ENCODE measurements around the gene MPZL3.

Gene MPZL3

GRCh38 chr11:118215765-118216164, 36.4 kb downstream of the MPZL3 start:
- peak overlapping the region; percentile 2 for H3K4me3 ChIP-seq (ENCODE audit: low read depth, low read length)
- DNase-seq (ENCODE audit: low read depth) = no peak
- TF ChIP-seq CTCF (IDR thresholded peaks at IDR 0.05; ENCODE audit: insufficient read depth, low read depth, low read length, missing control alignments) = no peak

DNA sequence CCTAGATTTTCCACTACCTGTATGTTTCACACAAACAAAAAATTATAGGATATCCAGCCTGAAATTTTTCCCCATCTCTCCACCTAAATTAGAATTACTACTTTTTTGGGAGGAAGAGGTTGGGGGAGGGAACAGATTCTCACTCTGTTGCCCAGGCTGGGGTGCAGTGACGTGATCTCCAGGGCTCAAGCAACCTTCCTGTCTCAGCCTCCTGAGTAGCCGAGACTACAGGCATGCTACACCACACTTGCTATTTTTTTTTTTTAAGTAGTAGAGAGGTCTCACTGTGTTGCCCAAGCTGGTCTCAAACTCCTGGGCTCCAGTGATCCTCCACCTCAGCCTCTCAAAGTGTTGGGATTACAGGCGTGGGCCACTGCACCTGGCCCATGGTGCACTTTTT, 36.9 kb downstream of the MPZL3 start:
- no peak overlapping the region for H3K4me3 ChIP-seq (ENCODE audit: low read depth, low read length)
- TF ChIP-seq CTCF (IDR thresholded peaks at IDR 0.05; ENCODE audit: insufficient read depth, low read depth, low read length, missing control alignments) = no peak
- DNase-seq (ENCODE audit: low read depth) = peak; percentile 48

DNA sequence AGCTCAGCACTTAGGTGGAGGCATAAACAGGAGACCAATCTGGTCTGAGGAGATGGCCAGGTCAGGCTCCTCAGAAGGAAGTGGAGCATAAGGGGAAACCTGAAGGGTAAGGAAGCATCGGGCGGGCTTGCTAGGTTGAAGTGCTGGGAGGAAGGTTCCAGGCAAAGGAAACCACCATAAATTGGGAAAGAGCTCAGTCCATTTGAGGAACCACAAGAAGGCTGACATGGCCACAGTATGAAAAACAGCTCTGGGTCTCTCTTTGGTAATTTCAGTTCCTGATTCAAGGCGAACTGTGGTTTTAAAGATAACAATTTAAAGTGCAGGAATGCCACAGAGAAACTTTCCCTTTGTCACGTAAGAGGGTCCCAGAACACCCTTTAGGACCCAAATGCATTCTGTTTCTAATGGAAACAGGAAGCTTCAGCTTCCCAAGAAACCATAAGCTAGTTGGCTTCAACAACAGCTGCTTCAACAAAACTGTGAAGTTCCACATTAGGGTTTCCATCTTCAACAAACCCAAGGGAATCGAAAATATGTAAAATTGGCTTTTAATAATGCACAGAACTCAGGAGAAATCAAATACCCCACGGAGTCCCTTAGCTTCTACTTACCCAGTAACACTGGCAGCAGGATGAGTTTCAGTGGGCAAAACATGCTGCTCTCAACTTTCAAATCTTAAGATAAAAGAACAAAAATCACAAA, 37.8 kb downstream of the MPZL3 start:
- no peak for TF ChIP-seq CTCF (IDR thresholded peaks at IDR 0.05; ENCODE audit: insufficient read depth, low read depth, low read length, missing control alignments)
- peak; percentile 61 for DNase-seq (ENCODE audit: low read depth)

DNA sequence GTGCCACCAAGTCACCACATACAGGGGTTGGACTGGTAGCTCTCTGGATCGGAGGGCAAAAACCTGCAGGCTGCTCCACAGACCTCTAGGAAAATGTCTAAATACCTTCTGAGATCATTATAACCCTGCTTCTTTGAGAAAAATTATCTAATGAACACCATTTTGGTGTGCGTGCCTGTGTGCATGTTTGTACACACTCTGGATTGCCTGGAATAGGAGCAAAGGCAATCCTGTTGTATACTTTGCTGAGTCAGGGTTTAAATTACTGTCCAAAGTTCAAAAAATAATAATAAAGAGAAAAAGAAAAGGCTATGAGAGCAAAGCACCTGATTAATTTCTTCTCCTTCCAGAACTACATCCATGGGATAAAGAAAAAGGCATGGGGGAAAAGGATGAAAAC, 38.4 kb downstream of the MPZL3 start:
- H3K4me3 ChIP-seq (ENCODE audit: low read depth, low read length) = no peak overlapping the region
- no peak for TF ChIP-seq CTCF (IDR thresholded peaks at IDR 0.05; ENCODE audit: insufficient read depth, low read depth, low read length, missing control alignments)
- DNase-seq (ENCODE audit: low read depth) = no peak

More for the DNA sequence above, 37.8 kb downstream of the MPZL3 start:
- peak overlapping the region; percentile 27 for H3K4me3 ChIP-seq (ENCODE audit: low read depth, low read length)

DNA sequence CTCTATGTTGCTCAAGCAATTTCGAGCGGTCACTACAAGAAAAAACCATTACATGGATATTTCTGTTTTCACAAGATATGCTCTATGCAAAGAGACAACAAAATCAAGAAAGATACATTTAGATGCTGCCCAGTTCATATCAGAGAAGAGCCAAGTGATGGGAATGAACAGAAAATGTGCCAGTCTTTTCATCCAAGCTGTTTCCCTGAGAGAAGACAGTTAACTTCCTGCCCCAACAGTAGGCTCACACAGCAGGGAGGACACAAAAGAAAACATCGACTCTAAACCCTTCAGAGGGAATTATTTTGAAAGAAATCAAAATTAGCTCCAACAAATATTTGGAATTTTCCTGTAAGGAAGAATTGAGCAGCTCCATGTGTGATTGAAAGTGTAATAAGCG, 39.0 kb downstream of the MPZL3 start:
- no peak for DNase-seq (ENCODE audit: low read depth)
- no peak for TF ChIP-seq CTCF (IDR thresholded peaks at IDR 0.05; ENCODE audit: insufficient read depth, low read depth, low read length, missing control alignments)
- no peak overlapping the region for H3K4me3 ChIP-seq (ENCODE audit: low read depth, low read length)

GRCh38 chr11:118212781-118213191, 39.4 kb downstream of the MPZL3 start:
- no peak for TF ChIP-seq CTCF (IDR thresholded peaks at IDR 0.05; ENCODE audit: insufficient read depth, low read depth, low read length, missing control alignments)
- H3K4me3 ChIP-seq (ENCODE audit: low read depth, low read length) = no peak overlapping the region
- no peak for DNase-seq (ENCODE audit: low read depth)
